Spinal cord (tissue), 10 donors: ENCODE measurements around the gene ANKRD60. TPM values are rescaled to one million over a fixed set of nuclear protein-coding genes. Genes with fewer than 3 reads are reported as not detected.

Source experiments
- DNase-seq, 6 donors: peaks; one replicate each; pipeline versions ENCODE4 v3.0.0 to v3.0.0-alpha.2; 2013 to 2015; ENCODE audit warnings: low spot score in 6 of 6, low read depth in 4 of 6
- H3K27ac ChIP-seq: one replicate; pipeline ENCODE4 v1.5.1; 2013; ENCODE audit warnings: low read depth, low read length, control low read depth
- H3K27me3 ChIP-seq: one replicate; pipeline ENCODE4 v1.6.1; 2013; ENCODE audit warnings: low read length; ENCODE audit not compliant: control insufficient read depth, insufficient read depth
- H3K36me3 ChIP-seq: one replicate; pipeline ENCODE4 v1.6.1; 2013; ENCODE audit warnings: low read length; ENCODE audit not compliant: control insufficient read depth, insufficient read depth
- H3K4me1 ChIP-seq: one replicate; pipeline ENCODE4 v1.6.1; 2013; ENCODE audit warnings: low read length; ENCODE audit not compliant: control insufficient read depth, insufficient read depth
- H3K4me3 ChIP-seq: one replicate; pipeline ENCODE4 v1.5.1; 2013; ENCODE audit warnings: low read depth, low read length, control low read depth
- H3K9me3 ChIP-seq: one replicate; pipeline ENCODE4 v1.6.1; 2013; ENCODE audit warnings: low read length; ENCODE audit not compliant: control insufficient read depth, insufficient read depth
- WGBS: methylation state at CpG from one replicate; pipeline ENCODE4 v1.1.5; 2013; ENCODE audit warnings: missing lambda C conversion rate; ENCODE audit not compliant: insufficient coverage; 5-methylcytosine and 5-hydroxymethylcytosine counted together
- polyA plus RNA-seq, 2 donors: library from polyadenylated mRNA; unstranded; fragments of 120-200 nt; gene quantifications; one replicate each; pipeline ENCODE4 v1.2.1, GENCODE V29; 2013; ENCODE audit not compliant: insufficient read length in 2 of 2
- total RNA-seq, 2 donors: library from RNA; depleted of rRNA in 1 of 2; stranded (reverse); fragments of 120-200 nt in 1 of 2; fragments of >200 nt in 1 of 2; gene quantifications; one replicate each; pipeline versions ENCODE4 v1.2.3 to v1.2.4, GENCODE V29; 2013 to 2014
- donor health status: healthy.

ANKRD60 gene
- total and polyA plus RNA-seq, 4 donors, result not detected

GRCh38 chr20:58198384-58198783 is 30.1 kb downstream of the ANKRD60 start:
- DNase-seq, result no peak
- Histone ChIP-seq H3K27ac (no peak overlapping the region), H3K4me3 (no peak overlapping the region), H3K4me1 (peaks cover 7% of the 10 kb centered on the region), H3K27me3 (no peaks in the 10 kb centered on the region), H3K36me3 (no peaks in the 10 kb centered on the region), H3K9me3 (no peaks in the 10 kb centered on the region)
- 86% methylated on average over 4 of the region's 4 CpGs for WGBS

DNA sequence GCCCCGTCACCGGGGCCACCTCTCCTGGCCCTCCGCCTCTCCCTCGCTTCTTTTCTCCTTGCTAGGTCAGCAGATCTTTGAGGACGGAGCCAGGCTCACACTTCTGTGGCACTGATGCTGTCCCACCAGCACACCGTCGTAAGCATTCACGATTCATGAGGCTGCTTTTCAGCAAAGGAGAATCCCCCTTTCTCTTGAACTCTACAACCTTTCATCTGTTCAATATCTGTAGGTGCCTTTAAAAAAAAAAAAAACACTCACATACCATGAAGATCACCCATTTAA is 31.3 kb downstream of the ANKRD60 start:
- no peak overlapping the region for H3K27ac ChIP-seq
- H3K27me3 ChIP-seq, result no peaks in the 10 kb centered on the region
- peaks cover 7% of the 10 kb centered on the region for H3K4me1 ChIP-seq
- H3K36me3 ChIP-seq, result no peaks in the 10 kb centered on the region
- H3K9me3 ChIP-seq, result no peaks in the 10 kb centered on the region
- WGBS, result 81% methylated on average over 7 of the region's 8 CpGs
- no peak overlapping the region for H3K4me3 ChIP-seq
- DNase-seq, result no peak

GRCh38 chr20:58196402-58197184 is 31.9 kb downstream of the ANKRD60 start:
- WGBS, result 85% methylated on average over 24 of the region's 24 CpGs
- no peaks in the 10 kb centered on the region for H3K9me3 ChIP-seq

GRCh38 chr20:58195047-58195446 is 33.4 kb downstream of the ANKRD60 start:
- H3K36me3 ChIP-seq, result no peaks in the 10 kb centered on the region
- H3K4me1 ChIP-seq, result peaks cover 7% of the 10 kb centered on the region
- 62% methylated on average over 2 of the region's 6 CpGs for WGBS
- H3K9me3 ChIP-seq, result no peaks in the 10 kb centered on the region
- DNase-seq, result no peak
- no peak overlapping the region for H3K27ac ChIP-seq
- H3K27me3 ChIP-seq, result no peaks in the 10 kb centered on the region
- H3K4me3 ChIP-seq, result no peak overlapping the region

More at GRCh38 chr20:58196402-58197184, 31.9 kb downstream of the ANKRD60 start:
- no peak overlapping the region for H3K27ac ChIP-seq
- DNase-seq, result no peak
- no peaks in the 10 kb centered on the region for H3K36me3 ChIP-seq
- no peak overlapping the region for H3K4me3 ChIP-seq
- peaks cover 7% of the 10 kb centered on the region for H3K4me1 ChIP-seq
- H3K27me3 ChIP-seq, result no peaks in the 10 kb centered on the region

- Histone ChIP-seq H3K4me3 (no peak overlapping the region), H3K4me1 (peaks cover 7% of the 10 kb centered on the region), H3K27ac (no peak overlapping the region), H3K27me3 (no peaks in the 10 kb centered on the region), H3K36me3 (no peaks in the 10 kb centered on the region), H3K9me3 (no peaks in the 10 kb centered on the region)
- DNase-seq, result no peak
- 88% methylated on average over 5 of the region's 7 CpGs for WGBS
These were observed 34.2 kb downstream of the ANKRD60 start for GRCh38 chr20:58194175-58194791.

DNA sequence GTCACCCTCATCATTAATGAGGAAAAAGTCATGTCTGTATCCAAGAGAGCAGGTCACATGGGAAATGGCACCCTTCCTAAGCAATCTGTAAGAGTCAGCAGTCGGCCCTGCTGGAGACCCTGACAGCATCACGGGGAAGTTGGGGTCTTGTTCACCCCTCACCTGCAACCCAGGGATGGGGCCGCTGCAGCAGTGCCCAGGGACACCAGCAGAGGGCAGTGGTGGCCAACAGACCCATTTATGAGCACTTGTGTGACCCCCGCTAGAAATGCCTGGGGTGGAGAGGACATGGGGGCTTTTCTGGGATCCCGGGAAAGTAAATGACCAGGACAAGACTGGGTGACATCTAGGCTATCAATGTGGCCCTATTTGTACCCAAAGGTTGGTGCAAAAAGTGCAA is 35.9 kb downstream of the ANKRD60 start:
- no peak overlapping the region for H3K4me3 ChIP-seq
- no peaks in the 10 kb centered on the region for H3K4me1 ChIP-seq
- H3K9me3 ChIP-seq, result no peaks in the 10 kb centered on the region
- H3K27me3 ChIP-seq, result no peaks in the 10 kb centered on the region
- H3K27ac ChIP-seq, result no peak overlapping the region
- no peaks in the 10 kb centered on the region for H3K36me3 ChIP-seq
- DNase-seq, result no peak
- WGBS, result 66% methylated on average over 5 of the region's 5 CpGs

DNA sequence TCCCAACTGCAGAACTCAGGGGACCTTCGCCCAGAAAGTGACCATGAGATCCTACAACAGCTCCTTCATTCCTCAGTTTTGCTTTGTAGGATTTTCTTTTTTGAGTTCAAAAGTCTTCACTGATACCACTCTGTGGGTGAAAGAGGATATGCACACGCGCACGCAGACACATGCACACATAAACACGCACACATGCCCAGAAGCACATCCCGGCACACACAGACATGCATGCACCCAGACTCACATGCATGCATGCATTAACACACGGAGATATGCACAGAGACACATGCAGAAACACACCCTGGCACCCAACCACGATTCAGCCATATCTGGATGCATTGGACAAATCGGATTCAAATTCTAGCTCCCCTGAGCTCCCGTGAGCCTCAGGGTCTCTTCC is 36.4 kb downstream of the ANKRD60 start:
- no peaks in the 10 kb centered on the region for H3K36me3 ChIP-seq
- 80% methylated on average over 9 of the region's 10 CpGs for WGBS
- H3K4me3 ChIP-seq, result no peak overlapping the region
- no peak overlapping the region for H3K27ac ChIP-seq
- H3K4me1 ChIP-seq, result no peaks in the 10 kb centered on the region
- no peak for DNase-seq
- H3K9me3 ChIP-seq, result no peaks in the 10 kb centered on the region
- no peaks in the 10 kb centered on the region for H3K27me3 ChIP-seq

DNA sequence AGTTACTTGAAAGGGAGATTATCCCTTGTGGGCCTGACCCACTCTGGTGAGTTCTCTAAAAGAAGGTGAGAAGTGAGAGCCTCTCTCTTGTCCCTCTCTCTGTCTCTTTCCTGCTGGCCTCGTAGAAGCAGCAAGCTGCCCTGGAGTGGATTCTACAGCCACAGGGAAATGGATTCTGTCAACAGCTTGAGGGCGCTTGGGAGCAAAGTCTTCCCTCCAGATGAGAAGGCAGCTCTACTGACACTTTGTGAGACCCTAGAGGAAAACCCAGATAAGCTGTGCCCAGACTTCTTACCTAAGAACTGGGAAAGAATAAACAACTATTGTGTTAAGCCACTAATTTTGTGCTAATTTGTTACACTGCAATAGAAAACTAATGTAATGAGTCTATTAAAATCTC is 39.9 kb downstream of the ANKRD60 start:
- no peaks in the 10 kb centered on the region for H3K27me3 ChIP-seq
- WGBS, result 26% methylated on average over 2 of the region's 2 CpGs

DNA sequence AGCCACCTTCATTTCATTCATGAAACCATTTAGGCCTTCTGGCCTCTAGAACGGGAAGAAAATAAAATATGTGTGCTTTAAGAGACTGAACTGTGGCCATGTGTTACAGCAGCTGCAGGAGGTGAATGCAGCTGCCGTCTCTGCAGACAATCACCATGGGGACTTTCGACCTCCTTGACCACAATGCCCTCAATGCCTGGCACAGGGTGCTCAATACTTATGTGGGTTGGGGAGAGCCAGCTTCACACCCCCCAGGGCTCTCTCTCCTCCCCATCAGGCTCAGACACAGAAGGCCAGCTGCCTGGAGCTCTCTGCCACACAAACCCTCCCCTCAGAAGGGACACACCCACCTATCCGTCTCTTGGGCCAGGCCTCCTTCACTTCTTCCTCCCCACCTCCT is 43.5 kb downstream of the ANKRD60 start:
- Histone ChIP-seq H3K4me1 (peaks cover 1% of the 10 kb centered on the region), H3K27ac (no peak overlapping the region), H3K4me3 (no peak overlapping the region), H3K36me3 (no peaks in the 10 kb centered on the region), H3K9me3 (no peaks in the 10 kb centered on the region), H3K27me3 (peaks cover 4% of the 10 kb centered on the region)
- 91% methylated on average over 1 of the region's 4 CpGs for whole genome bisulfite sequencing
- DNase-seq, result no peak

More for the DNA sequence above, 39.9 kb downstream of the ANKRD60 start:
- no peaks in the 10 kb centered on the region for H3K36me3 ChIP-seq
- DNase-seq, result peak in 1 of 6 donors; percentile 54
- no peaks in the 10 kb centered on the region for H3K9me3 ChIP-seq
- no peak overlapping the region for H3K4me3 ChIP-seq
- no peak overlapping the region for H3K27ac ChIP-seq
- no peaks in the 10 kb centered on the region for H3K4me1 ChIP-seq

DNA sequence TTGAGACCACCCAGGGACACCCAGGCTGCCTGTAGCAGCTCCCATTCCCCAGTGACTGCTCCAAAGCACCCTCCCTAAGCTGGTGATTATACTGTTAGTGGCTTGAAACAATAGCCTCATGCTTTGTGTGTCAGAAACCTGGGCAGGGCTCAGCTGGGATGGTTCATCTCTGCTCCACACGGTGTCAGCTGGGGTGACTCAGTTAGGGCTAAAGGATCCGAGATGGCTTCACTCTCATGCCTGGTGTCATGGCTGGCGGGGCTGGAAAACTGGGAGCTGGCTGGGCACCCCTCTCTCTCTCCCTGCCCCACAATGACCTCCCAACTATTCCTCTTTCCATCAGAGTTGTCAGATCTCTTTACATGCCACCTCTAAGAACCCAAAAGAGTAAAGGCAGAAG is 44.4 kb downstream of the ANKRD60 start:
- 92% methylated on average over 3 of the region's 3 CpGs for WGBS
- H3K27ac ChIP-seq, result no peak overlapping the region
- H3K4me1 ChIP-seq, result peaks cover 11% of the 10 kb centered on the region
- DNase-seq, result no peak
- H3K4me3 ChIP-seq, result no peak overlapping the region
- H3K36me3 ChIP-seq, result no peaks in the 10 kb centered on the region
- peaks cover 11% of the 10 kb centered on the region for H3K27me3 ChIP-seq
- no peaks in the 10 kb centered on the region for H3K9me3 ChIP-seq
